MV-4-11 (cell line): Measurements from ENCODE around the gene STRADB.
"Not testable (repeated sequence)": the region's sequence is repeated elsewhere in the genome, so short reads cannot be mapped to it uniquely, and the experiment has no call there.

Source experiments
- DNase-seq: peaks from one replicate; lab custom pipeline; 2025; lab: John Stamatoyannopoulos, UW

Gene STRADB

GRCh38 chr2:201430322-201430721 lies 21.2 kb upstream of the STRADB start:
- DNase-seq = not testable (repeated sequence)

GRCh38 chr2:201430839-201431238 lies 20.7 kb upstream of the STRADB start:
- no peak for DNase-seq

- DNase-seq = peak; percentile 22
These were observed 19.4 kb upstream of the STRADB start for GRCh38 chr2:201432038-201432620.

GRCh38 chr2:201432621-201433393 lies 18.7 kb upstream of the STRADB start:
- DNase-seq = peak; percentile 55

- DNase-seq = no peak
These were observed 18.0 kb upstream of the STRADB start for GRCh38 chr2:201433394-201433995.

GRCh38 chr2:201436141-201436540 lies 15.4 kb upstream of the STRADB start:
- DNase-seq = no peak

DNA sequence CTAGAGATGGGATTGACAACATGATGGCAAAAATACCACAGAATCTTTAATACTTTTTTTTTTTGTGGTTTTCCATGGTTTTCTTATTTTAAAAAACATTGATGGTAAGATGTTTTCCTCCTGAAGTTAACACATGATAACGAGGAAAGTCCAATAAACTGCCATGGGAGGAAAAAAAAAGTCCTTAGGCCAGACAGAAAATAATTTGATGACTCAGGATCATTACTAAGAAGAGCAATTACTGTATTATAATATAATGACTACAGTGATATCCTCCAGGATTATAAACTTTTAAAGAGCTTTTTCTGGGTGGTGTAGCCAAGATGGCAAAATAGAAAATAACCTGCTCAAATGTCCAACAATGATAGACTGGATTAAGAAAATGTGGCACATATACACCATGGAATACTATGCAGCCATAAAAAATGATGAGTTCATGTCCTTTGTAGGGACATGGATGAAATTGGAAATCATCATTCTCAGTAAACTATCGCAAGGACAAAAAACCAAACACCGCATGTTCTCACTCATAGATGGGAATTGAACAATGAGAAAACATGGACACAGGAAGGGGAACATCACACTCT lies 12.1 kb upstream of the STRADB start:
- DNase-seq = not testable (repeated sequence)

DNA sequence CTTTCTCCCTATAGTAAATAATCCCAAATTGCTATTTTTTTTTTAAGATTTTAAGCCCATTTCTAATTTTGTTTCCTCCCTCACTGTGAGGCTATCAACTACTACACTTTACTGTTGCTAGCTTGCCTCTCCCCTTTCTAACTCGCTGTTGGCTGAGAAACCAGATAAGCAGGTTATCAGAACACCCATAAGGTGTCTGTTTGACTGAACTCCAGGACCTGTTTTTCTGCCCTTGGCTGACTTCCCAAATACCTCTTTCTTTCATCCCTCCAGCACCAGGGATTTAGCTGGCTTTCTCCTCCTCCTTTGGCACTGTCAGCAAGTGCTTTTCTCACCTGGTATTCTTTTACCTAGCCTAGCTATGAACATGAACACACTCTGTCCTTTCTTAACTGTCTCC lies 11.4 kb upstream of the STRADB start:
- no peak for DNase-seq

- DNase-seq = no peak
These were observed 10.1 kb upstream of the STRADB start for GRCh38 chr2:201441409-201441808.

DNA sequence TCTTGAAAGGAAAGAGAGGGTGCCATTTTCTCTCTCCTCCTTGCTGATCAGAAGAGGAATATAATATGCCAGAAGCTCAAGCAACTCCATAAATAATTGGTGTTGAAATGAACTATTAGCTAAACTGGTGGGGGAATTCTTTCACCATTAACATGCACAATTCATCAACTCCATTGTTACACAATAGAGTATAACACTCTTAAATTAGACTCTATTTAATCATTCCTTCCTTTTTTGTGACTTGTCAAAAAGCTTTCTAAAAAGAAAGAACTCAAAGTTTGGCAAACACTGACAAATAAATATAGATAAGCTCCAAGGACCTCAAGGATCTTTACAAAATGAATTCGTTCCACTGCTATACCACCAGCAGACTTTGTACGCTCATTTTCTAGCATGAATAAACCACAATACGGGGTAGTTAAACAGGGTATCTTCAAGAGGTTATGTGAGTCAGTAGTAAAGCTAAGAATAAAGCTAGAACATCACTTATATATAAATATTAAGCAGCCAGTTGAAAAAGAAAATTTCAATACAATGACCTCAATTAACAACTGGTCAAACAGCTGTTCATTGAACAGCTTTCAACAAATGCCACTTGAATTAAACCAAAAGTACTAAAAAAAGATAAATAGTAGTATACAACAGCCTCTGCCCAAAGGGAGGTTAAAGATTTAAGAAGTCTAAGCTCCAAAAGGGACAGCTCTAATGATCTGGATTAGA lies 6.6 kb upstream of the STRADB start:
- DNase-seq = peak; percentile 33

- peak; percentile 74 for DNase-seq
These were observed 4.5 kb upstream of the STRADB start for GRCh38 chr2:201447086-201447485.

DNA sequence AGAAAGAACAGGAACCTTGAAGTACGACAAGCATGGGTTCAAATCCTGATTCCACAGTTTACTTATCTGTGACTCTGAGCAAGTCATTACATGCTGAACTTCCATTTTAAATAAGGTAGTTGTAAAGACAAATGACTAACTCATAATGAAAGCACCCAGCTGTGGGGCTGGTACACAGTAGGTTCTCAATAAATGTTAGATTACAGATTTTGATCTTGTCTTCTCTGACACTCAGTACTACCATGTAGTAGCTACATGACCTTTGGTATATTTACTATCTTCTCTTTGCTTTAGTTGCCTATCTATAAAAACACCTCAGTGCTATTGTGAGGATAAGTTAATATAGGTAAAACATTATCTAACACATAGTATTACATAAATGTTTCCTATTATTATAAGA lies 3.5 kb upstream of the STRADB start:
- no peak for DNase-seq

GRCh38 chr2:201448701-201449100 lies 2.8 kb upstream of the STRADB start:
- no peak for DNase-seq

- no peak for DNase-seq
These were observed 617 bp upstream of the STRADB start for GRCh38 chr2:201450954-201451291.

GRCh38 chr2:201452058-201452921 lies 750 bp downstream of the STRADB start:
- no peak for DNase-seq

- DNase-seq = no peak
These were observed 1.5 kb downstream of the STRADB start for GRCh38 chr2:201452922-201453643.

GRCh38 chr2:201458381-201458780 lies 6.8 kb downstream of the STRADB start:
- DNase-seq = no peak

- no peak for DNase-seq
These were observed 9.0 kb downstream of the STRADB start for GRCh38 chr2:201460532-201460931.

DNA sequence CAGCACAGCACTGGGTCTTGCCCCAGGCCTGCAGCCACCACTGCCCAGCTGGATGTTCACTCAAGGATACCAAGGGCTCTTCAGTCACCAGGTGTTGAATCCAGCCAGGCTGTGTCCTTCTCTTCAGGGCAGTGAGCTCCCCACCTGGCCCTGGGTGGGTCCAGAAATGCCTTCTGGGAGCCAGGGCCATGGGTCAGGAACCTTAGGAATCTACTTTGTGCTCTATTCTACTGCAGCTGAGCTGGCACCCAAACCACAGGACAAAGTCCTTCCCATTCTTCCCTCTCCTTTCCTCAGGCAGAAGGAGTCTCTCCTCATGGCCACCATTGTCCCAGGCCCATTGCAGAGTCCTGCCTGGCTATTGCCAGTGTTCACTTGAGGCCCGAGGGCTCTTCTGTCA lies 13.0 kb downstream of the STRADB start:
- no peak for DNase-seq

- no peak for DNase-seq
These were observed 14.0 kb downstream of the STRADB start for GRCh38 chr2:201465524-201465971.
